Thyroid gland (tissue), 4 donors: ENCODE results near the gene MYO19.

Experiments
- POLR2A ChIP-seq, 2 donors: fragments of 450-650 bp; IDR thresholded peaks; one replicate each; pipeline ENCODE4 v1.6.1; 2017; ENCODE audit warnings: antibody characterized with exemption in 2 of 2, mild to moderate bottlenecking in 2 of 2, moderate library complexity in 1 of 2
- TF ChIP-seq, protein P1 (sequence below), 6 experiments: fragments of 200-600 bp in 3 of 6; fragments of 450-650 bp in 3 of 6; sonication (generic) in 3 of 6; IDR thresholded peaks; one replicate each; pipeline ENCODE4 v1.5.1; 2016 to 2019; ENCODE audit warnings: antibody characterized with exemption in 6 of 6, mild to moderate bottlenecking in 2 of 6, inconsistent platforms in 1 of 6, moderate library complexity in 1 of 6

DNA sequence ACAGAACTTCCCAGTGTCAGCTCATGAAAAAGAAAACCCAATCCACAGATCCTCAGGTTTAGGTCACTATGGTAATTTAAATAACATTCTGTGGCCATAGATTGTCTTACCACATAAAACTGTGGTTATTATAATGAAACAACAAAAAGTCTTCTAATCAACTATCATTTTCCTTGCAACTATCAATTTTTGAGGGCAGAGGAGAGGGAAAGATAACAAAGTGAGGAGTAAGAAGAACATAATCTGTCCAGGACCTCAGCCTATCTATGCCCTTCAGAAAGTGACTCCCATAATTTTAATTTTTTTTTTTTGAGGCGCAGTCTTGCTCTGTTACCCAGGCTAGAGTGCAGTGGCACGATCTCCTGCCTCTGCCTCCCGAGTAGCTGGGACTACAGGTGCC lies 6.0 kb upstream of the MYO19 start:
- TF ChIP-seq POLR2A (IDR thresholded peaks at IDR 0.05), result no peak
- TF ChIP-seq, protein P1, sequence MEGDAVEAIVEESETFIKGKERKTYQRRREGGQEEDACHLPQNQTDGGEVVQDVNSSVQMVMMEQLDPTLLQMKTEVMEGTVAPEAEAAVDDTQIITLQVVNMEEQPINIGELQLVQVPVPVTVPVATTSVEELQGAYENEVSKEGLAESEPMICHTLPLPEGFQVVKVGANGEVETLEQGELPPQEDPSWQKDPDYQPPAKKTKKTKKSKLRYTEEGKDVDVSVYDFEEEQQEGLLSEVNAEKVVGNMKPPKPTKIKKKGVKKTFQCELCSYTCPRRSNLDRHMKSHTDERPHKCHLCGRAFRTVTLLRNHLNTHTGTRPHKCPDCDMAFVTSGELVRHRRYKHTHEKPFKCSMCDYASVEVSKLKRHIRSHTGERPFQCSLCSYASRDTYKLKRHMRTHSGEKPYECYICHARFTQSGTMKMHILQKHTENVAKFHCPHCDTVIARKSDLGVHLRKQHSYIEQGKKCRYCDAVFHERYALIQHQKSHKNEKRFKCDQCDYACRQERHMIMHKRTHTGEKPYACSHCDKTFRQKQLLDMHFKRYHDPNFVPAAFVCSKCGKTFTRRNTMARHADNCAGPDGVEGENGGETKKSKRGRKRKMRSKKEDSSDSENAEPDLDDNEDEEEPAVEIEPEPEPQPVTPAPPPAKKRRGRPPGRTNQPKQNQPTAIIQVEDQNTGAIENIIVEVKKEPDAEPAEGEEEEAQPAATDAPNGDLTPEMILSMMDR (IDR thresholded peaks at IDR 0.05), result no peak
